ENCODE results near the gene TMEM38A. TPM values are rescaled to one million over a fixed set of nuclear protein-coding genes. Genes with fewer than 3 reads are reported as not detected.

Gene TMEM38A
- total and polyA plus RNA-seq, 9 of the 15 experiments (the other 6 are each of a cell fraction or from before 2014, with no cell fraction given), result 0.35 to 2.1 (median 1.2) TPM

DNA sequence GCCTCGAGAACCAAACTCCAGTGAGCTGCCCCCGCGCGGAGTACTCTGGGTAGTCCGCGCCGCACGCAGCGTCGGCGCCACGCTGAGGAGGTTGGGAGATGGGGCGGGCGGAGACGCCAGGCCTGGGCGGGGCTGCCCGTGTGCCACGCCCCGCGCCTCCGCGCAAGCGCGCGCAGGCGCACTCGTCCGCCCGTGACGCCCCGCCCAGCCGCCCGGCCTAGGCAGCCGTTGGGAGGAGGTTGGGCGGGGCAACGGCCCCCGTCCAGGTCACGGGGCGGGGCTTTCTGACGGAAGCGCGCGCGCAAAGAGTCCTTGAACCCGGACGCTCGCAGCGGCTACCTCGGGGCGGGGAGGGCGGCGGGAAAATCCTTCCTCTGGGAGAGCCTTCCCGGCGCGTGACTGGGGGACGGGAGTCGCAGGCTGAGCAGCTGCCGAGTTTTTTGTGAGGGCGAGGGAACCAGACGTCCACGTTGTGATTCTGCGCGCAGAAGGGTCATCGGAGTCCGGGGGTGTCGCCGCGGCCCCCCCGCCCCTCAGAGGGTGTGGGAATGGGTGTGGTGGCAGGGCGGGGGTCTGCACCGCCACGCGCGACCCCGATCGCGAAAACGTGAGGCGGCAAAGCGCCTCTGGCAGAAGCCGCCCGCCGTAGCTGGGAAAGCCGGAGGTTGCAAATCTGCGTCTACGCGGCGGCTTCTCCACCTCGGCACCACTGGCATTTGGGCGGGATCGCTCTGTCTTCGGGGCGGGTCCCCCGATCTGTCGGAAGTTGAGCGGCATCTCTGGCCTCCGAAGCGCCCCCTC, 32.6 kb upstream of the TMEM38A start, which contains the start of gene MED26 (continued):
- TF ChIP-seq, protein P1, sequence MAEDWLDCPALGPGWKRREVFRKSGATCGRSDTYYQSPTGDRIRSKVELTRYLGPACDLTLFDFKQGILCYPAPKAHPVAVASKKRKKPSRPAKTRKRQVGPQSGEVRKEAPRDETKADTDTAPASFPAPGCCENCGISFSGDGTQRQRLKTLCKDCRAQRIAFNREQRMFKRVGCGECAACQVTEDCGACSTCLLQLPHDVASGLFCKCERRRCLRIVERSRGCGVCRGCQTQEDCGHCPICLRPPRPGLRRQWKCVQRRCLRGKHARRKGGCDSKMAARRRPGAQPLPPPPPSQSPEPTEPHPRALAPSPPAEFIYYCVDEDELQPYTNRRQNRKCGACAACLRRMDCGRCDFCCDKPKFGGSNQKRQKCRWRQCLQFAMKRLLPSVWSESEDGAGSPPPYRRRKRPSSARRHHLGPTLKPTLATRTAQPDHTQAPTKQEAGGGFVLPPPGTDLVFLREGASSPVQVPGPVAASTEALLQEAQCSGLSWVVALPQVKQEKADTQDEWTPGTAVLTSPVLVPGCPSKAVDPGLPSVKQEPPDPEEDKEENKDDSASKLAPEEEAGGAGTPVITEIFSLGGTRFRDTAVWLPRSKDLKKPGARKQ (CRISPR knock-in tag; IDR thresholded peaks at IDR 0.05), result no peak
- TF ChIP-seq GTF2E2 (tag; IDR thresholded peaks at IDR 0.05) (no peak; the same call in 1 of the 2 replicates), XRCC4 (IDR thresholded peaks at IDR 0.05; ENCODE audit: extremely low read depth, insufficient read depth, insufficient read length) (no peak), RBBP5 (IDR thresholded peaks at IDR 0.05; ENCODE audit: borderline replicate concordance, insufficient read depth, low read length, poor library complexity, severe bottlenecking) (peak; percentile 41), HEY1 (CRISPR knock-in tag; IDR thresholded peaks at IDR 0.05; ENCODE audit: borderline replicate concordance) (no peak), DACH1 (IDR thresholded peaks at IDR 0.05; ENCODE audit: partially characterized antibody) (no peak), ZNF436 (CRISPR knock-in tag; IDR thresholded peaks at IDR 0.05) (no peak), CHD1 (IDR thresholded peaks at IDR 0.05; ENCODE audit: low read length) (peak; percentile 54), SRSF3 (IDR thresholded peaks at IDR 0.05; ENCODE audit: insufficient read depth, low read length) (no peak), JUNB (CRISPR knock-in tag; conservative IDR thresholded peaks at IDR 0.05) (no peak), ZBTB7A (IDR thresholded peaks at IDR 0.05; ENCODE audit: borderline replicate concordance, control insufficient read depth, low read depth, low read length) (peak; percentile 83), RBM22 (IDR thresholded peaks at IDR 0.05; ENCODE audit: low read depth, low read length, poor library complexity, severe bottlenecking) (peak; percentile 35), MECOM (CRISPR knock-in tag; IDR thresholded peaks at IDR 0.05) (no peak), GABPA (tag; conservative IDR thresholded peaks at IDR 0.05; ENCODE audit: low read depth) (peak; percentile 53; the same call in 1 of the 2 replicates), NBN (IDR thresholded peaks at IDR 0.05; ENCODE audit: low read depth) (peak; percentile 58), SRF (CRISPR knock-in tag; IDR thresholded peaks at IDR 0.05) (peak in 1 of 2 experiments; percentile 52; a peak in 1 of 4 replicates), BDP1 (IDR thresholded peaks at IDR 0.05; ENCODE audit: insufficient read depth, insufficient read length) (no peak), E2F3 (CRISPR knock-in tag; IDR thresholded peaks at IDR 0.05) (peak; percentile 66; the same call in 1 of the 2 replicates), ZNF668 (CRISPR knock-in tag; IDR thresholded peaks at IDR 0.05) (no peak), CBFA2T3 (IDR thresholded peaks at IDR 0.05) (no peak), NRF1 (conservative IDR thresholded peaks at IDR 0.05 in 1 of 2, IDR thresholded peaks at IDR 0.05 in 1 of 2) (peak; percentile 97)
- TF ChIP-seq, protein P2, sequence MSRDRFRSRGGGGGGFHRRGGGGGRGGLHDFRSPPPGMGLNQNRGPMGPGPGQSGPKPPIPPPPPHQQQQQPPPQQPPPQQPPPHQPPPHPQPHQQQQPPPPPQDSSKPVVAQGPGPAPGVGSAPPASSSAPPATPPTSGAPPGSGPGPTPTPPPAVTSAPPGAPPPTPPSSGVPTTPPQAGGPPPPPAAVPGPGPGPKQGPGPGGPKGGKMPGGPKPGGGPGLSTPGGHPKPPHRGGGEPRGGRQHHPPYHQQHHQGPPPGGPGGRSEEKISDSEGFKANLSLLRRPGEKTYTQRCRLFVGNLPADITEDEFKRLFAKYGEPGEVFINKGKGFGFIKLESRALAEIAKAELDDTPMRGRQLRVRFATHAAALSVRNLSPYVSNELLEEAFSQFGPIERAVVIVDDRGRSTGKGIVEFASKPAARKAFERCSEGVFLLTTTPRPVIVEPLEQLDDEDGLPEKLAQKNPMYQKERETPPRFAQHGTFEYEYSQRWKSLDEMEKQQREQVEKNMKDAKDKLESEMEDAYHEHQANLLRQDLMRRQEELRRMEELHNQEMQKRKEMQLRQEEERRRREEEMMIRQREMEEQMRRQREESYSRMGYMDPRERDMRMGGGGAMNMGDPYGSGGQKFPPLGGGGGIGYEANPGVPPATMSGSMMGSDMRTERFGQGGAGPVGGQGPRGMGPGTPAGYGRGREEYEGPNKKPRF (IDR thresholded peaks at IDR 0.05; ENCODE audit: low read depth, low read length), result no peak
- TF ChIP-seq, protein P3, sequence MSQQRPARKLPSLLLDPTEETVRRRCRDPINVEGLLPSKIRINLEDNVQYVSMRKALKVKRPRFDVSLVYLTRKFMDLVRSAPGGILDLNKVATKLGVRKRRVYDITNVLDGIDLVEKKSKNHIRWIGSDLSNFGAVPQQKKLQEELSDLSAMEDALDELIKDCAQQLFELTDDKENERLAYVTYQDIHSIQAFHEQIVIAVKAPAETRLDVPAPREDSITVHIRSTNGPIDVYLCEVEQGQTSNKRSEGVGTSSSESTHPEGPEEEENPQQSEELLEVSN (IDR thresholded peaks at IDR 0.05; ENCODE audit: borderline replicate concordance in 1 of 2, extremely low read depth in 1 of 2, insufficient read depth in 1 of 2, insufficient read length in 1 of 2, low read depth in 1 of 2, low read length in 1 of 2, poor library complexity in 1 of 2, severe bottlenecking in 1 of 2), result peak; percentile 39 to 63
